SU-DHL-6 (cell line): ENCODE results near the gene GPRC5D.

ENCODE experiments used
- H2AFZ ChIP-seq: fragments of 200-600 bp; sonication (generic); 2 replicates; pipeline ENCODE4 v1.6.1; 2014; ENCODE audit warnings: low read depth, mild to moderate bottlenecking, moderate library complexity, mixed read lengths, antibody characterized with exemption, low read length; ENCODE audit not compliant: severe bottlenecking
- H3F3A ChIP-seq: fragments of 200-600 bp; shearing (Covaris generic); 2 replicates; pipeline ENCODE4 v1.6.0; 2016; ENCODE audit warnings: antibody characterized with exemption, mild to moderate bottlenecking; ENCODE audit not compliant: insufficient read depth
- H3K27ac ChIP-seq: fragments of 200-600 bp; sonication (generic); 2 replicates; pipeline ENCODE4 v1.5.1; 2016; ENCODE audit warnings: low read depth, mild to moderate bottlenecking, low read length, moderate library complexity, mixed read lengths
- H3K27me3 ChIP-seq: fragments of 200-600 bp; sonication (generic), shearing (Covaris generic); 2 replicates; pipeline ENCODE4 v1.6.0; 2014; ENCODE audit warnings: mild to moderate bottlenecking, low read length
- H3K36me3 ChIP-seq: fragments of 200-600 bp; sonication (generic); 2 replicates; pipeline ENCODE4 v1.6.1; 2014; ENCODE audit warnings: mild to moderate bottlenecking, low read length, mixed read lengths
- H3K4me2 ChIP-seq: fragments of 300-600, 200-600 bp; shearing (Covaris generic), sonication (generic); 2 replicates; pipeline ENCODE4 v1.6.0; 2014; ENCODE audit warnings: low read length, low read depth, mild to moderate bottlenecking; ENCODE audit not compliant: poor library complexity, severe bottlenecking
- H3K4me3 ChIP-seq: fragments of 200-600 bp; sonication (generic); 2 replicates; pipeline ENCODE4 v1.5.1; 2014; ENCODE audit warnings: antibody characterized with exemption, low read length, mild to moderate bottlenecking, mixed read lengths; ENCODE audit not compliant: insufficient read depth, poor library complexity, severe bottlenecking
- H3K79me2 ChIP-seq: fragments of 200-600 bp; sonication (generic); 2 replicates; pipeline ENCODE4 v1.6.1; 2014; ENCODE audit warnings: mild to moderate bottlenecking, low read length, moderate library complexity; ENCODE audit not compliant: insufficient read depth
- H3K9ac ChIP-seq: fragments of 200-600 bp; sonication (generic); 2 replicates; pipeline ENCODE4 v1.7.0; 2014; ENCODE audit warnings: mild to moderate bottlenecking, low read length
- H3K9me2 ChIP-seq: fragments of 200-600 bp; sonication (generic); replicated peaks from 2 replicates; pipeline ENCODE4 v1.6.1; 2014; ENCODE audit warnings: low read length; ENCODE audit not compliant: insufficient read depth
- H3K9me3 ChIP-seq: fragments of 200-600 bp; sonication (generic); 2 replicates; pipeline ENCODE4 v1.6.1; 2014; ENCODE audit warnings: low read length, mixed read lengths; ENCODE audit not compliant: insufficient read depth
- H4K20me1 ChIP-seq: fragments of 200-600 bp; sonication (generic); 2 replicates; pipeline ENCODE4 v1.6.1; 2014; ENCODE audit warnings: low read depth, mild to moderate bottlenecking, antibody characterized with exemption, low read length, moderate library complexity, mixed read lengths
- CTCF ChIP-seq: fragments of 200-600 bp; sonication (generic); IDR thresholded peaks from one replicate; pipeline ENCODE4 v1.5.1; 2017; ENCODE audit warnings: antibody characterized with exemption, mild to moderate bottlenecking, low read length, moderate library complexity; ENCODE audit not compliant: insufficient read depth, poor library complexity, severe bottlenecking
- EZH2phosphoT487 ChIP-seq: fragments of 200-600 bp; sonication (generic), shearing (Covaris generic); conservative IDR thresholded peaks from 2 replicates; pipeline ENCODE4 v1.6.1; 2018; ENCODE audit warnings: mild to moderate bottlenecking, antibody characterized with exemption, low read length, moderate library complexity, mixed read lengths

The GPRC5D gene

DNA sequence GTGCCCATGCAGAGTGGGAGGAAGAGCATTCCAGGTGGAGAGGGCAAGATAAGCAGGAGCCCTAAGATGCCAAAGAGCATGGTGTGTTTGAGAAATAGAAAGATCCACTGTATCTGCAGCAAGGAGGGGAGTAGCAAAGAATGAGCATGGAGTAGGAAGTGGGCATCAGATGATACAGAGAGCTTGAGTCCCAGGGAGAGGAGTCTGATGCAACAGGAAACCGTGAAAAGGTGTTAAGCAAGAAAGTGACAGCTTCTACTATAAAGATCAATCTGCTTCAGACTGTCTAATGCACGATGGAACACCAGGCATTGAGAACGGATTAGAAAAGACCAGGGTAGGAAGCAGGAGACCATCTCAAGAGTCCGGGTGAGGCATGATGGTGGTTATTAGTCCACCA is 12.3 kb upstream of the GPRC5D start:
- no peaks in the 10 kb centered on the region for H3K9me2 ChIP-seq
- H3K27ac ChIP-seq: no peak overlapping the region
- no peaks in the 10 kb centered on the region for H3F3A ChIP-seq
- no peak overlapping the region for H2AFZ ChIP-seq
- no peak overlapping the region for H3K9ac ChIP-seq
- H3K27me3 ChIP-seq: no peaks in the 10 kb centered on the region
- no peaks in the 10 kb centered on the region for H4K20me1 ChIP-seq
- no peak overlapping the region for H3K4me3 ChIP-seq
- H3K79me2 ChIP-seq: no peaks in the 10 kb centered on the region
- no peaks in the 10 kb centered on the region for H3K36me3 ChIP-seq
- no peak for TF ChIP-seq EZH2phosphoT487
- TF ChIP-seq CTCF: no peak
- H3K9me3 ChIP-seq: no peaks in the 10 kb centered on the region
- H3K4me2 ChIP-seq: no peak overlapping the region

GRCh38 chr12:12960639-12961209 is 8.8 kb upstream of the GPRC5D start:
- Histone ChIP-seq H3K4me2 (no peak overlapping the region), H3K9me3 (no peaks in the 10 kb centered on the region), H3K36me3 (no peaks in the 10 kb centered on the region), H3K9me2 (no peaks in the 10 kb centered on the region), H2AFZ (no peak overlapping the region), H3K79me2 (no peaks in the 10 kb centered on the region), H4K20me1 (no peaks in the 10 kb centered on the region), H3K4me3 (no peak overlapping the region), H3K9ac (no peak overlapping the region), H3F3A (no peaks in the 10 kb centered on the region), H3K27ac (no peak overlapping the region), H3K27me3 (no peaks in the 10 kb centered on the region)
- TF ChIP-seq EZH2phosphoT487 (no peak), CTCF (no peak)

DNA sequence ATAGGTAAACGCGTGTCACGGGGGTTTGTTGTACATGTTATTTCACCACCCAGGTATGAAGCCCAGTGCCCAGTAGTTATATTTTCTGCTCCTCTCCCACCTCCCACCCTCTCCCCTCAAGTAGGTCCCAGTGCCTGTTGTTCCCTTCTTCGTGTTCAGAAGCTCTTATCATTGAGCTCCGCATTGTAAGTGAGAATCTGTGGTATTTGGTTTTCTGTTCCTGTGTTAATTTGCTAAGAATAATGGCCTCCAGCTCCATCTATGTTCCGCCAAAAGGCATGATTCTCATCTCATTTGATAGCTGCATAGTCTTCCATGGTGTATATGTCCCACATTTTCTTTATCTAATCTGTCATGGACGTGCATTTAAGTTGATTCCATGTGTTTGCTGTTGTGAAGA is 6.9 kb upstream of the GPRC5D start:
- Histone ChIP-seq H3K27me3 (no peaks in the 10 kb centered on the region), H3K9me3 (no peaks in the 10 kb centered on the region), H3K79me2 (no peaks in the 10 kb centered on the region), H3K27ac (no peak overlapping the region), H2AFZ (no peak overlapping the region), H3K36me3 (no peaks in the 10 kb centered on the region), H3K4me2 (no peak overlapping the region), H3K9ac (no peak overlapping the region), H4K20me1 (no peaks in the 10 kb centered on the region), H3K4me3 (no peak overlapping the region), H3K9me2 (no peaks in the 10 kb centered on the region), H3F3A (no peaks in the 10 kb centered on the region)
- no peak for TF ChIP-seq EZH2phosphoT487
- TF ChIP-seq CTCF: no peak
